Measurements from ENCODE around the gene MRPL10. TPM values are rescaled to one million over a fixed set of nuclear protein-coding genes. Genes with fewer than 3 reads are reported as not detected.

The MRPL10 gene
- total RNA-seq, 1 experiment from 2014 or later = 74.2 TPM

DNA sequence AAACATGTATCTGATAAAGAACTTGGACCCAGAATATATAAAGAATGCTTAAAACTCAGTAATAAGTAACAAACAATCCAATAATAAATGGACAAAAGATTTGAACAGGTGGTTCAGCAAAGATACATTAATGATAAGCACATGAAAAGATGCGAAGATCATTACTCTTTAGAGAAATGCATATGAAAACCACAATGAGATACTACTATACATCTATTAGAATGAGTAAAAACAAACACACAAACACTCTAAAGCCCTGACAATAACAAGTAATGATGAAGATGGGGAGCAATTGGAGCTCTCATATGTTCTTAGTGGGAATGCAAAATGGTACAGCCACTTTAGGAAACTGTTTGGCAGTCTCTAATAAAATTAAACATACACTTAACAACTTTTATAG is 38.9 kb downstream of the MRPL10 start:
- no peaks in the 10 kb centered on the region for H3K36me3 ChIP-seq (ENCODE audit: low read depth, low read length)
- intact Hi-C loops (cut with micrococcal nuclease) = no loop called here
- TF ChIP-seq EZH2 (IDR thresholded peaks at IDR 0.05; ENCODE audit: low read length, unreplicated experiment) (no peak), EZH2phosphoT487 (IDR thresholded peaks at IDR 0.05; ENCODE audit: borderline replicate concordance, low read length) (no peak; the same call in 1 of the 2 replicates)
- TF ChIP-seq, protein P1, sequence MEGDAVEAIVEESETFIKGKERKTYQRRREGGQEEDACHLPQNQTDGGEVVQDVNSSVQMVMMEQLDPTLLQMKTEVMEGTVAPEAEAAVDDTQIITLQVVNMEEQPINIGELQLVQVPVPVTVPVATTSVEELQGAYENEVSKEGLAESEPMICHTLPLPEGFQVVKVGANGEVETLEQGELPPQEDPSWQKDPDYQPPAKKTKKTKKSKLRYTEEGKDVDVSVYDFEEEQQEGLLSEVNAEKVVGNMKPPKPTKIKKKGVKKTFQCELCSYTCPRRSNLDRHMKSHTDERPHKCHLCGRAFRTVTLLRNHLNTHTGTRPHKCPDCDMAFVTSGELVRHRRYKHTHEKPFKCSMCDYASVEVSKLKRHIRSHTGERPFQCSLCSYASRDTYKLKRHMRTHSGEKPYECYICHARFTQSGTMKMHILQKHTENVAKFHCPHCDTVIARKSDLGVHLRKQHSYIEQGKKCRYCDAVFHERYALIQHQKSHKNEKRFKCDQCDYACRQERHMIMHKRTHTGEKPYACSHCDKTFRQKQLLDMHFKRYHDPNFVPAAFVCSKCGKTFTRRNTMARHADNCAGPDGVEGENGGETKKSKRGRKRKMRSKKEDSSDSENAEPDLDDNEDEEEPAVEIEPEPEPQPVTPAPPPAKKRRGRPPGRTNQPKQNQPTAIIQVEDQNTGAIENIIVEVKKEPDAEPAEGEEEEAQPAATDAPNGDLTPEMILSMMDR (conservative IDR thresholded peaks at IDR 0.05; ENCODE audit: low read depth, low read length) = no peak
- ATAC-seq (no peak), DNase-seq (no peak)
- no peak overlapping the region for H3K27ac ChIP-seq (ENCODE audit: low read length)
- H3K9ac ChIP-seq (ENCODE audit: low read length) = no peak overlapping the region
- no peaks in the 10 kb centered on the region for H3K9me3 ChIP-seq (ENCODE audit: low read length)
- no peaks in the 10 kb centered on the region for H3F3A ChIP-seq (ENCODE audit: low read length, unreplicated experiment)
- H3K9me2 ChIP-seq (replicated peaks; ENCODE audit: low read length) = no peaks in the 10 kb centered on the region
- ChIA-PET POLR2A (ENCODE audit: unreplicated experiment) (no interaction called here), CTCF (no interaction called here)
- H3K4me2 ChIP-seq (ENCODE audit: low read length) = no peak overlapping the region
- no TSS peak for BruUV-seq (replicated peaks)
- H3K4me1 ChIP-seq (ENCODE audit: insufficient read depth, low read length) = no peaks in the 10 kb centered on the region
- H2AFZ ChIP-seq (ENCODE audit: low read length) = no peak overlapping the region
- no peaks in the 10 kb centered on the region for H3K79me2 ChIP-seq (ENCODE audit: low read length)
- H4K20me1 ChIP-seq (ENCODE audit: low read length) = no peaks in the 10 kb centered on the region
- peaks cover 74% of the 10 kb centered on the region for H3K27me3 ChIP-seq (ENCODE audit: low read length)
- no peak overlapping the region for H3K4me3 ChIP-seq (ENCODE audit: low read length)

DNA sequence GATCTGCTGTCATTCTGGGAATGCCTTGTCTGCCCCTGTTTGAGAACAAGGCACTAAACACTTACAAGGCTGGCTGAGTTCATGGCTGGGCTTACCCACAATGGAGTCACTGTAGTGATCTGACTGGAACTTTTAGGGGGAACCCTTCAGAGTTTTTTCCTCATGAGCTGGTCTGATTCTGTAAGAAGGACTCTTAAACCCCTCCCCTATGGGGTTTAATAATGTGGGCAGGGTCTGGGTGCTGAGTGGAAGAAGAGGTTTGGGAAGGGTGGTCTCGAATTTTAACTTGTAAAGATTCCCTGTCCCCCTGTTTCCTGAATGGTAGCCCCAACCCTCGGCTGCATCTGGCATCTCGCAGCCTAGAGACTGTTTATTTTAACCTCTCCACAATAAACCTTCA is 40.3 kb downstream of the MRPL10 start:
- Histone ChIP-seq H3K4me2 (ENCODE audit: low read length) (no peak overlapping the region), H2AFZ (ENCODE audit: low read length) (no peak overlapping the region), H3K4me3 (ENCODE audit: low read length) (no peak overlapping the region), H3K9ac (ENCODE audit: low read length) (no peak overlapping the region), H3K9me2 (replicated peaks; ENCODE audit: low read length) (no peaks in the 10 kb centered on the region), H3K27me3 (ENCODE audit: low read length) (peaks cover 86% of the 10 kb centered on the region), H3K79me2 (ENCODE audit: low read length) (no peaks in the 10 kb centered on the region), H3K4me1 (ENCODE audit: insufficient read depth, low read length) (no peaks in the 10 kb centered on the region), H3K27ac (ENCODE audit: low read length) (no peak overlapping the region), H3K9me3 (ENCODE audit: low read length) (no peaks in the 10 kb centered on the region), H4K20me1 (ENCODE audit: low read length) (no peaks in the 10 kb centered on the region), H3K36me3 (ENCODE audit: low read depth, low read length) (no peaks in the 10 kb centered on the region), H3F3A (ENCODE audit: low read length, unreplicated experiment) (no peaks in the 10 kb centered on the region)
- DNase-seq = no peak
- no TSS peak for BruUV-seq (replicated peaks)
- ATAC-seq = no peak
- TF ChIP-seq EZH2 (IDR thresholded peaks at IDR 0.05; ENCODE audit: low read length, unreplicated experiment) (peak; percentile 2), EZH2phosphoT487 (IDR thresholded peaks at IDR 0.05; ENCODE audit: borderline replicate concordance, low read length) (no peak)
- TF ChIP-seq, protein P1 (conservative IDR thresholded peaks at IDR 0.05; ENCODE audit: low read depth, low read length) = no peak
- intact Hi-C loops (cut with micrococcal nuclease) = no loop called here
- POLR2A ChIA-PET (ENCODE audit: unreplicated experiment) = no interaction called here
- CTCF ChIA-PET = interaction anchor here (0.6 kb wide), 1 partner anchor 227 kb away, joined by 13 read pairs; no protein-coding TSS in a partner anchor

DNA sequence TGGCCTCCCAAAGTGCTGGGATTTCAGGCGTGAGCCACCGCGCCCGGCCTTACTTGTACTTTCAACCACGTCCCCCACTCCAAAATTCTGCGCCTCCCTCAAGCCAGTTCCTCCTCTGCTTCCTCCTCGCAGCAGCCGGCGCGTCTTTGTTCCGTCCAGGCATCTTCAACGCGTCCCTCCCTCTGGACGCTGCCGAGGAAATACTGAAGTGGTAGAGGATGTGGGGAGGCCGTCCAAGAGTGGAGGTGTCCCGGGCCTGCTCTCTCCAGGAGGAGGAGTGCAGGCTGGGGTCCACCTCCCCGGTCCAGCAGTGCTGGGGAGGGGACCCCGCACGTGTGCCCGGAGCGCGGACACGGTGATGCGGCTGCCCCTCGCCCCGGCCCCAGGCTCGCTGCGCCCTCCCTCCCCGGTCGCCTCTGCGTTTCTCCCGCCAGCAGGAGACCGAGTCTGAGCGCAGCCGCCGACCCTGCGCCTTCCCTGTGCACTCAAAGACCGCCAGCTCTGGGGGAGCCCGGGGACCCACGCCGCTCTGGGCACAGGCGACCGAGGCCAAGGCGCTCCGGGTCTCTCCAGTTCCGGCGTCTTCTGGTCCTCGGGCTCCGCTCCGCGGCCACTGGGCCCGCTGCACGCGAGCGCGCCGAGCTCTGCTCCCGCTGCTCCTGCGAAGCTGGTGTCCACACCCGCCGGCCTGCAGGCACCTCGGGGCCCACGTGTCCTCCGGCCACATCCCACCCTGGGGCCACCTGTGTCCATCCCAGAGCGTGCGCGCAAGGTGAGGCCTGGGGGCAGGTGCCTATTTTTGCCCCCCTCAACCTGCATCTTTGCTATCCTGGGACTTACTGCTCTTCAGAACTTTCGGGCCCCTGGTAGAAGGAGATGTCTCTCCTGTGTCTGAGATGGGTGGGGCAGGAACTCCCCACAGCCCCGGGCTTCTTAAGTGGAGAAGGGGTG is 41.5 kb downstream of the MRPL10 start:
- H3K9me3 ChIP-seq (ENCODE audit: low read length) = no peaks in the 10 kb centered on the region
- H3K27me3 ChIP-seq (ENCODE audit: low read length) = peaks cover 77% of the 10 kb centered on the region

More for the DNA sequence above, 41.5 kb downstream of the MRPL10 start:
- Histone ChIP-seq H3K4me3 (ENCODE audit: low read length) (peak overlapping the region; percentile 57; the same call in 1 of the 2 replicates), H3F3A (ENCODE audit: low read length, unreplicated experiment) (no peaks in the 10 kb centered on the region), H3K9me2 (replicated peaks; ENCODE audit: low read length) (no peaks in the 10 kb centered on the region), H3K36me3 (ENCODE audit: low read depth, low read length) (no peaks in the 10 kb centered on the region), H4K20me1 (ENCODE audit: low read length) (no peaks in the 10 kb centered on the region), H3K4me1 (ENCODE audit: insufficient read depth, low read length) (no peaks in the 10 kb centered on the region), H2AFZ (ENCODE audit: low read length) (peak overlapping the region; percentile 66), H3K4me2 (ENCODE audit: low read length) (peak overlapping the region; percentile 67), H3K79me2 (ENCODE audit: low read length) (no peaks in the 10 kb centered on the region), H3K9ac (ENCODE audit: low read length) (no peak overlapping the region), H3K27ac (ENCODE audit: low read length) (no peak overlapping the region)
- no TSS peak for BruUV-seq (replicated peaks)
- POLR2A ChIA-PET (ENCODE audit: unreplicated experiment) = no interaction called here
- intact Hi-C loops (cut with micrococcal nuclease) = no loop called here
- DNase-seq (peak; percentile 72), ATAC-seq (peak; percentile 98)
- TF ChIP-seq EZH2 (IDR thresholded peaks at IDR 0.05; ENCODE audit: low read length, unreplicated experiment) (peak; percentile 32), EZH2phosphoT487 (IDR thresholded peaks at IDR 0.05; ENCODE audit: borderline replicate concordance, low read length) (no peak)
- TF ChIP-seq, protein P1 (conservative IDR thresholded peaks at IDR 0.05; ENCODE audit: low read depth, low read length) = peak; percentile 58
- CTCF ChIA-PET = interaction anchor here (0.5 to 1.0 kb wide), 2 partner anchors 86 to 92 kb away, joined by 4 to 11 read pairs; no protein-coding TSS in a partner anchor

All from PC-3 (cell line).